M059J (cell line): ENCODE data around the gene KDSR. TPM values are rescaled to one million over a fixed set of nuclear protein-coding genes. Genes with fewer than 3 reads are reported as not detected.

Experiments used
- DNase-seq: peaks from one replicate; pipeline ENCODE4 v3.0.0-alpha.2; 2012; ENCODE audit warnings: low read depth
- total RNA-seq: library from RNA; depleted of rRNA; stranded (reverse); fragments of >200 nt; shearing (Covaris generic); gene quantifications from 2 replicates; pipeline ENCODE4 v1.2.3, GENCODE V29; 2014; rRNA removed

The KDSR gene
- total RNA-seq, 1 experiment from 2014 or later: 57.8 TPM

- DNase-seq: no peak
Observed at GRCh38 chr18:63283305-63284094, 83.5 kb downstream of the KDSR start.

- DNase-seq: no peak
Observed at GRCh38 chr18:63282793-63283192, 84.2 kb downstream of the KDSR start.

Other genes with a start within 250 kb of the KDSR start
- gene BCL2, start 47.4 kb downstream of the KDSR start, total RNA-seq: 0.07 TPM in 1 of 2 replicates, not detected in the other
- 40.9 and 48.3 TPM in 2 replicates for gene VPS4B, start 55.3 kb upstream of the KDSR start, total RNA-seq
- gene SERPINB5, start 109.8 kb upstream of the KDSR start, total RNA-seq: not detected in 2 replicates
- gene SERPINB12, start 175.2 kb upstream of the KDSR start, total RNA-seq: not detected in 2 replicates
- gene SERPINB13, start 220.1 kb upstream of the KDSR start, total RNA-seq: not detected in 2 replicates